A549 (cell line): ENCODE measurements around the gene MORN4. TPM values are rescaled to one million over a fixed set of nuclear protein-coding genes. Genes with fewer than 3 reads are reported as not detected.

Experiments used
- ATAC-seq, 2 experiments: fragments of 200-7000 bp in 1 of 2; fragments of >200 bp in 1 of 2; cut with Nextera tagmentation in 1 of 2; cut with Tn5 transposase in 1 of 2; 3 replicates each; pipeline versions ENCODE4 v1.8.0 to v1.9.1; 2018 to 2020; ENCODE audit warnings: mild to moderate bottlenecking in 1 of 2, moderate library complexity in 1 of 2
- CTCF ChIA-PET: fragments of 300-600 bp; sonication (Branson Sonifier 250); formaldehyde crosslinking; extraction: SDS; loops from one replicate; lab custom pipeline; 2021; ENCODE audit warnings: antibody characterized with exemption, inconsistent platforms; lab: Yijun Ruan, JAX
- POLR2A ChIA-PET: fragments of 350-600 bp; formaldehyde crosslinking; extraction: SDS; loops from one replicate; lab custom pipeline; 2021; ENCODE audit warnings: antibody characterized with exemption, inconsistent platforms; lab: Yijun Ruan, JAX
- DNase-seq, 2 experiments: peaks; one replicate each; pipeline versions ENCODE4 v3.0.0 to v3.0.0-alpha.2; 2011 to 2016; ENCODE audit warnings: low read depth in 1 of 2, low spot score in 1 of 2
- FAIRE-seq: peaks from 2 replicates; lab custom pipeline; 2011; peaks lifted over from hg19 to GRCh38; lab: Jason Lieb, UNC
- H3K27ac ChIP-seq, 2 experiments: fragments of >200 bp; sonication (Bioruptor Twin); formaldehyde crosslinking; 3 replicates each; pipeline ENCODE4 v1.5.1; 2016 to 2017
- H3K4me1 ChIP-seq: fragments of >200 bp; sonication (Bioruptor Twin); formaldehyde crosslinking; 3 replicates; pipeline ENCODE4 v1.6.1; 2016
- H3K4me2 ChIP-seq: fragments of >200 bp; sonication (Bioruptor Twin); formaldehyde crosslinking; 3 replicates; pipeline ENCODE4 v1.6.1; 2016
- H3K4me3 ChIP-seq: fragments of >200 bp; sonication (Bioruptor Twin); formaldehyde crosslinking; 3 replicates; pipeline ENCODE4 v1.5.1; 2016
- H3K9me3 ChIP-seq: fragments of >200 bp; sonication (Bioruptor Twin); formaldehyde crosslinking; 3 replicates; pipeline ENCODE4 v1.6.1; 2016
- ATOH8 ChIP-seq: fragments of 250-450 bp; sonication (Bioruptor Pico); IDR thresholded peaks from 2 replicates; pipeline ENCODE4 v1.5.0; 2020; ENCODE audit warnings: low read depth, mild to moderate bottlenecking, moderate library complexity
- BCL3 ChIP-seq: fragments of >200 bp; sonication (Bioruptor Twin); formaldehyde crosslinking; IDR thresholded peaks from 3 replicates; pipeline ENCODE4 v1.6.1; 2016
- BHLHE40 ChIP-seq: IDR thresholded peaks from 2 replicates; pipeline ENCODE4 v1.6.1; 2012; ENCODE audit warnings: low read depth, low read length, inconsistent platforms
- CHD4 ChIP-seq: fragments of 200-600 bp; sonication (generic); IDR thresholded peaks from 2 replicates; pipeline ENCODE4 v1.6.1; 2016; ENCODE audit warnings: antibody characterized with exemption, mild to moderate bottlenecking, borderline replicate concordance
- ELK1 ChIP-seq: fragments of 150-350 bp; IDR thresholded peaks from 2 replicates; pipeline ENCODE4 v1.6.1; 2014; ENCODE audit warnings: low read depth, mild to moderate bottlenecking, low read length
- ESRRA ChIP-seq: fragments of 150-350 bp; IDR thresholded peaks from 2 replicates; pipeline ENCODE4 v1.6.1; 2014; ENCODE audit warnings: mild to moderate bottlenecking, low read length, borderline replicate concordance
- FOSL2 ChIP-seq, 2 experiments: fragments of 450-650 bp in 1 of 2; fragments of >200 bp in 1 of 2; sonication (Bioruptor Twin) in 1 of 2; formaldehyde crosslinking; IDR thresholded peaks; 2 replicates each; pipeline versions ENCODE4 v1.5.0 to v1.6.1; 2016 to 2020; ENCODE audit warnings: mild to moderate bottlenecking in 1 of 2, moderate library complexity in 1 of 2
- GATA3 ChIP-seq: IDR thresholded peaks from 2 replicates; pipeline ENCODE4 v1.6.1; 2012; ENCODE audit warnings: borderline replicate concordance
- HES2 ChIP-seq: fragments of >200 bp; sonication (Bioruptor Twin); formaldehyde crosslinking; IDR thresholded peaks from 2 replicates; pipeline ENCODE4 v1.6.1; 2016
- HOXA7 ChIP-seq: fragments of 250-450 bp; sonication (Bioruptor Pico); IDR thresholded peaks from 2 replicates; pipeline ENCODE4 v1.5.0; 2020; ENCODE audit warnings: mild to moderate bottlenecking, moderate library complexity
- JUNB ChIP-seq: fragments of >200 bp; sonication (Bioruptor Twin); formaldehyde crosslinking; IDR thresholded peaks from 2 replicates; pipeline ENCODE4 v1.6.1; 2016
- MAX ChIP-seq: IDR thresholded peaks from 2 replicates; pipeline ENCODE4 v1.6.1; 2012
- NFE2L2 ChIP-seq: fragments of 150-350 bp; conservative IDR thresholded peaks from 2 replicates; pipeline ENCODE4 v1.6.1; 2014; ENCODE audit warnings: low read length
- PBX3 ChIP-seq: IDR thresholded peaks from 2 replicates; pipeline ENCODE4 v1.6.1; 2012
- PHF8 ChIP-seq: fragments of 200-600 bp; sonication (generic); IDR thresholded peaks from 2 replicates; pipeline ENCODE4 v1.6.1; 2016; ENCODE audit warnings: low read depth, mild to moderate bottlenecking, antibody characterized with exemption, moderate library complexity, borderline replicate concordance
- REST ChIP-seq: fragments of 200-600 bp; sonication (generic); IDR thresholded peaks from 2 replicates; pipeline ENCODE4 v1.6.1; 2016; ENCODE audit warnings: antibody characterized with exemption, mild to moderate bottlenecking, moderate library complexity
- TP53 ChIP-seq: fragments of 250-450 bp; sonication (Bioruptor Pico); IDR thresholded peaks from 2 replicates; pipeline ENCODE4 v1.5.0; 2021; ENCODE audit warnings: mild to moderate bottlenecking, moderate library complexity
- WGBS: methylation state at CpG from one replicate; pipeline ENCODE4 v1.1.6; 2017; ENCODE audit errors: missing lambda C conversion rate; 5-methylcytosine and 5-hydroxymethylcytosine counted together
- polyA plus RNA-seq, 4 experiments: library from polyadenylated mRNA; depleted of rRNA in 3 of 4; stranded (reverse); fragments of >200 nt; fragmentation: RNase III in 1 of 4; extraction: RNeasy Plus Mini Kit Qiagen cat#74134 plus additional on column Dnase treatment in 1 of 4; gene quantifications; 2 replicates in 3 of 4; 3 replicates in 1 of 4; pipeline ENCODE4 v1.2.3, GENCODE V29; 2011 to 2017

Gene MORN4
- polyA plus RNA-seq, 2 of the 4 experiments (the other 2 are of a cell fraction): 8.9 to 13.8 TPM

- Histone ChIP-seq H3K4me3 (no peak overlapping the region), H3K4me1 (peaks cover 56% of the 10 kb centered on the region), H3K4me2 (peak overlapping the region; percentile 72), H3K9me3 (no peaks in the 10 kb centered on the region), H3K27ac (peak overlapping the region; percentile 91 to 93)
- ChIA-PET CTCF (interaction anchor here (0.6 to 33.8 kb wide), 44 partner anchors 15 to 189 kb away, joined by 3 to 1048 read pairs (median 5); partner anchors contain the start of genes AVPI1, C10orf62, HOGA1 and MORN4), POLR2A (interaction anchor here (0.6 to 1.0 kb wide), 3 partner anchors 13 to 41 kb away, joined by 3 to 4 read pairs (median 3); partner anchors contain the start of gene HOGA1)
- DNase-seq: no peak
- FAIRE-seq: no peak
- WGBS: 73% methylated on average over 3 of the region's 3 CpGs
- ATAC-seq: no peak
- TF ChIP-seq MAX (no peak), HOXA7 (no peak), PBX3 (no peak), BCL3 (no peak), REST (no peak), HES2 (no peak), GATA3 (no peak)
These were observed 61.7 kb downstream of the MORN4 start for GRCh38 chr10:97571622-97572021.

- no peaks in the 10 kb centered on the region for H3K9me3 ChIP-seq
- ATAC-seq: no peak
- DNase-seq: no peak
- peak overlapping the region; percentile 91 to 93; a peak in 4 of 6 replicates for H3K27ac ChIP-seq
- no peak overlapping the region for H3K4me3 ChIP-seq
- 79% methylated on average over 5 of the region's 5 CpGs for WGBS
- ChIA-PET CTCF (interaction anchor here (1.0 to 33.8 kb wide), 26 partner anchors 14 to 190 kb away, joined by 3 to 1048 read pairs (median 6); partner anchors contain the start of genes AVPI1, C10orf62, HOGA1 and MORN4), POLR2A (no interaction called here)
- TF ChIP-seq ESRRA: no peak
- TF ChIP-seq NFE2L2: no peak
- no peak for TF ChIP-seq ELK1
- TF ChIP-seq PHF8: no peak
- no peak for TF ChIP-seq CHD4
- no peak for TF ChIP-seq FOSL2 (IDR thresholded peaks at IDR 0.05)
- TF ChIP-seq FOSL2 (CRISPR knock-in tag; IDR thresholded peaks at IDR 0.05): no peak
- TF ChIP-seq TP53 (CRISPR knock-in tag): no peak
- no peak for TF ChIP-seq ATOH8 (CRISPR knock-in tag)
- no peak for TF ChIP-seq JUNB
- no peak for TF ChIP-seq BHLHE40
- no peak for TF ChIP-seq HES2
- H3K4me2 ChIP-seq: peak overlapping the region; percentile 72; the same call in 2 of the 3 replicates
- FAIRE-seq: no peak
- peaks cover 51% of the 10 kb centered on the region for H3K4me1 ChIP-seq
These were observed 62.4 kb downstream of the MORN4 start for GRCh38 chr10:97570789-97571471.
